Measurements from ENCODE around the gene GNAT3.

GNAT3 gene

DNA sequence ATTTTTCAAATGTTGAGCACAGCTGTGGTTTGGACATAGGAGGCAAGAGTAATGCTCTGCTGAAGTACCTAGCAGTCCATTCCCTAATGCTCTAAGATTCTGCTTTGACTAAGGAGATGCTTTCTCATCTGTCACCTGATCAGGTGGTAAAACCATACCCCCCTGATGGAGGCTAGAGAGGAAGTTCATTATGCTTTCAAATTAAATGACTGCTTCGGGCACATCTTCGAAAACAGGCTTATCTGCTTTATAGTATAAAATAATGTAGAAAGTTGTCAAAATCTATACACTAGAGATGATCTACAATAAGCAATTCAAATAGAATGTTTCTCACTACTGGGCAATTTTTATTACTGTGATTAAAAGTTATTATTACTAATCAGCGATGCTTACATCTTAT, at the start of gene GNAT3:
GNAT3 (minus strand) TSS at position 101 of the 400 bp plus-strand sequence. CDS start 138 bp downstream, outside the sequence.
- no peak for DNase-seq

DNA sequence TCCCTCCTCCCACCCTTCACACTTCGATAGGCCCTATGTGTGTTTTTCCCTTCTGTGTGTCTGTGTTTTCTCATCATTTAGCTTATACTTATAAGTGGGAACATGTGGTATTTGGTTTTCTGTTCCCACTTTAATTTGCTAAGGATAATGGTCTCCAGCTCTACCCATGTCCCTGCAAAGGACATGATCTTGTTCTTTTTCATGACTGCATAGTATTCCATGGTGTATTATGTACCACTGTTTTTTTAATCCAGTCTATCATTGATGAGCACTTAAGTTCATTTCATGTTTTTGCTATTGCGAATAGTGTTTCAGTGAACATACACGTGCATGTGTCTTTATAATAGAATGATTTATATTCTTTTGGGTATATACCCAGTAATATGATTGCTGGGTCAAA, 46.3 kb upstream of the GNAT3 start:
- DNase-seq, result no peak

GRCh38 chr7:80552031-80552694, 40.3 kb upstream of the GNAT3 start:
- no peak for DNase-seq

DNA sequence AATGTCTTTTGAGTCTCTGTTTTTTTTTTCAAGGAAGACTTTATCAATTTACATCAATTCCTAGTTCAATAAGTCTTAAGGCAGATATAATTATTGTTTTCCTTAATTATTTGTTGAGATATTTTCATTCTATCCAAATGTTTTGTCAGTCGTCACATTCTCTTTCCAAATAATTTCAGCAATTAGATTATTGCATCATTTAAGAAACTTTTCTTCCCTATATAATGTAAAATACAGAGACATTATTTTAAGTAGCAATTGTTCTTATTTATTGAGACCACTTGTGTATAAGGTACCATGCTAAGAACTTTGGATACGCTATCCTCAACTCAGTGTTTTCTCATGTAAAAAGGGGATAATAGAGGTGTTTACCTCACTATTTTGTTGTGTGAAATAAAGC, 38.1 kb upstream of the GNAT3 start:
- no peak for DNase-seq

DNA sequence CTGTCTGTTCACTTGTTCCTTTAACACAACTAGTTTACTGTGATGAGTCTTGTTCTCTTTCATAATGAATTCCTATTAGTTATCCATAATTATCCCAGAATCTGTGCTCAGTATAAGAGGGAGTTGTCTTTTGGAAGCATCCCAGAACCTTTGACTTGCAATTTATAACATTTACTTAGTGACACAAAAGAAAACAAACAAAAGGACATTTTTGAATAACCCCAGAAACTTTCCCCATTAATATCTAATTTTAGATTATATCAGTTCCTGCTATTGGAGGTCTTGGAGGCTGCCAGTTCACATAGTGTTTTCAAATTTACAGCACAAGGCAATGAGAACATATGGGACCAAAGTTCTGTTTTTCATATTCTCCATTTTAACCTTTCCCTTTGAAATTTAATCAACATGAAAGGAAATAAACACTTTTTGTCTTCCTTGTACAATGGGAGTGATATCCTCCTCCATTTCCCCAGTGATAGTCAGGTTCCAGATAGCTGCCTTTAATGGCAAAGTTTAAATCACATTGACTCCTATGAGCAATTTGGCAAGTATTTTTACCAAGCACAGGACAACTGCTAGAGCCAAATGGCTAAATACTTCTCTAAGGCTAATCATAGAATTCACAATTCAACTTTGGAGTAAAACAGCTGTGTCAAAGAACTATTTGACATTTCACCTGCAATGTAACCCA, 37.1 kb upstream of the GNAT3 start:
- no peak for DNase-seq

GRCh38 chr7:80542398-80542797, 30.5 kb upstream of the GNAT3 start:
- no peak for DNase-seq

DNA sequence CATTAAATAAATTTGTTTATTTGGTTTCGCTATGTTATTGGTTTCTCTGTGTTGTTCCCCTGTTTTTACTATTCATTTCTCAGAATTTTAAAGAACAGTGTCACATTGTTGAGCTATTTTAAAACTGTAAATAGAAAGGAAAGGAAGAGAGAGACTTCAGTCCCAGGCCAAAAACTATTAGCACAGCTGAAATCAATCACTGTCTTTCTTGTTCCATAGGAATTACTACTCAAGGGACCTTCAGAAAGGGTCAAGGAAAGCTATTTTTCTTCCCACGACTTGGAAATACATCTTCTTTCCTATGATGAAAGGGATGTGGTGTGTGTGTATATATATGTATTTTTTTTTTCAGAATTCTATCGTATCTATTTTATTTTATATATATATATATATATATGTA, 29.0 kb upstream of the GNAT3 start:
- no peak for DNase-seq

DNA sequence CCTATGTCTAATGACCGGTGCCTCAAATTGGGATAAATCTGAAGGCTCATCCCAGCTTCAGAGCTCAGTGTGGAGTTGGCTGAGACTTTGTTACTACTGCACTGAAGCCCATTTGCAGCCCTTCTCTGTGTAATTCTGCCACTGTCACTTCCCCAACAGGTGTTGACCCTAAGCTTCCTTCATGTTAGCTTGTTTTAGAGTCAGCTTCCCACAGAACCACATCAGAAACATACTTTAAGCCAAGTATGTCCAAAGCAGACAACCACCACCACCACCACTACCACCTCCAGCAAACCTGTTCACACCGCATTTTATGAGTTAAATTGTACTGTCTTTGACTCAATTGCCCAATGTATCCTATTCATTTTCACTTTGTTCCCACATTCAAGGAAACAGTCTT, 25.2 kb upstream of the GNAT3 start:
- DNase-seq, result no peak

DNA sequence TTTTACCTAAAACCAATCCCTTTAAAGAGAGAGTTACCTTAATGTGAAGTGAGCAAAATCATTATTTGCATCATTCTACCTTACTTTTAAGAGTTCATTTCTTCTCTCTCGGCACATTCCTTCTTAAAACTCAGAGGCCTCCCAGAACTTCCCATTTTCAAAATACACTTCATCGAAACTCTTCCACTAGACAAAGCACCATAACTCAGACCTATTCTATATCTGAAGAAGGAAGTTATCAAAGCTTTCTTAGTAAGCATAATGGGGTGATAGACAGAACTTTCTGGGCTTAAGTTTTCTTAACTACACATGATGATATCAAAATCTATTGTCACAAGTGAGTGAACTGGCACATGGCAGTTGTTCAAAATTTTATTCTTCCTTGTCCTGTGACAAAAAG, 24.6 kb upstream of the GNAT3 start:
- no peak for DNase-seq

- DNase-seq, result no peak
These were observed 21.4 kb upstream of the GNAT3 start for GRCh38 chr7:80533287-80533686.

GRCh38 chr7:80532153-80532552, 20.3 kb upstream of the GNAT3 start:
- DNase-seq, result no peak

DNA sequence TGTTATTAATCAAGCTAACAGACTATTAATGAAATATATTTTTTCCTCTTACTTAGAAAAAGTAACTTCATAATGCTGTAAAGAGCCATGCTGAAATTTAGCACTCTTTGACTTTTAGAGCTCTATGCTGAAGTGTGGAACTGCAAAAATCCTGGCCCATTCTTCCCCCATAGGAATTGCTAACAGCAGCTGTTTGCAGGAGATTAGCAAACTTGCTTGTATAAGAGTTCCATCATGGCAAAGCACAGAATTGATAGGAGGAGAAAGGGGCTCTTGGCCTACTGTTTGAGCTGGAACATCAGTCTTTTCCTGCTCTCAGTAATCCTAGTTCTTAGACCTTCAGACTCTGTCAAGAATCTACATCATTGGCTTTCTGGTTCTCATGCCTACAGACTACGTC, 18.3 kb upstream of the GNAT3 start:
- DNase-seq, result no peak

DNA sequence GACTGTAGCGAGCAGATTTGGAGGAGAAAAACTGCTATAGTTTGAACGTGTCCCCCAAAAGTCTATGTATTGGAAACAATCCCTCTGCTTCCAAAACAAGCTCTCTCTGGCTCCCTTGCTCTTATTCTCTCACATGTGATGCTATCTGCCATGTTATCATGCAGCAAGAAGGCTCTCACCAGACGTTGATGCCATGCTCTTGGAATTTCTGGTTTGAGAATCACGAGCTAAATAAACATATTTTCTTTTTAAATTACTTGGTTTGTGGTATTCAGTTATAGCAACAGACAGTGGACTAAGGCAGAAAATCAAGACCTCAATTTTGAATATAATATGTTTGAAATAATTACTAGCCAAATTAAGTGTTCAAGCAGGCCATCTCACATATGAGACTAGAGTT, 17.5 kb upstream of the GNAT3 start:
- DNase-seq, result no peak

- no peak for DNase-seq
These were observed 16.8 kb upstream of the GNAT3 start for GRCh38 chr7:80528689-80529088.

- no peak for DNase-seq
These were observed 14.6 kb upstream of the GNAT3 start for GRCh38 chr7:80526472-80526871.

DNA sequence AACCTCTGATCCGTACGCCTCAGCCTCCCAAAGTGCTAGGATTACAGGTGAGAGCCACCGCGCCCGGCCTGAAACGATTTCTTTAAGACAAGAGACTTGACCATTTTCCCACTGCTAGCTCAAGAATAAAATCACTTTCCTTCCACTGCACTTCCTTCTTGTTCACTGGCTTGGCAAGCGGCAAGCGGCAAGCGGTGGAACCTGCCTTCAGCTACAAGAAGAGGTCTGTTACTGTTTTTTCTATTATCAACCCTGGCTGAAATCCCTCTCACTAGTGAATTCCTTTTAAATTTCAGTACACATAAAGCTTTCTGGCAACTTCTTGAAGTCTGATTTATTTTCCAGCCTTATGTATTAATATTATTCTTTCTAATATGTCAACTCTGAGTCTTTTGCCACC, 12.8 kb upstream of the GNAT3 start:
- no peak for DNase-seq

GRCh38 chr7:80521809-80522208, 9.9 kb upstream of the GNAT3 start:
- DNase-seq, result no peak

- DNase-seq, result no peak
These were observed 8.3 kb upstream of the GNAT3 start for GRCh38 chr7:80520199-80520598.

DNA sequence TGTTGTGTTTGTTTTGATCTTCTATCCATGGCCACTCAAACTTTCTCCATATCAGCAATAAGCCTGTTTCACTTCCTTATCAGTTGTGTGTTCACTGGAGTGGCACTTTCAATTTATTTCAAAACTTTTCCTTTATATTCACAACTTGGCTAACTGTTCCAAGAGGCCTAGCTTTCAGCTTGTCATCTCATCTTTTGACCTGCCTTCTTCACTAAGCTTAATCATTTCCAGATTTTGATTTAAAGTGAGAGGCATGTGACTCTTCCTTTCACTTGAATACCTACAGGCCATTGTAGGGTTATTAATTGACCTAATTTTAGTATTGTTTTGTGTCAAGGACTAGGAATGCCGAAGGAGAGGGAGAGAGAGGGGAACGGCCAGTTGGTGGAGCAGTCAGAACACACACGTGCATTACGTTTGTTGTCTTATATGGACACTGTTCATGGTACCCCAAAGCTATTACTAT, 5.5 kb upstream of the GNAT3 start:
- DNase-seq, result no peak

GRCh38 chr7:80515298-80515697, 3.4 kb upstream of the GNAT3 start:
- DNase-seq, result no peak

GRCh38 chr7:80510021-80510420, 1.8 kb downstream of the GNAT3 start:
- DNase-seq, result no peak

DNA sequence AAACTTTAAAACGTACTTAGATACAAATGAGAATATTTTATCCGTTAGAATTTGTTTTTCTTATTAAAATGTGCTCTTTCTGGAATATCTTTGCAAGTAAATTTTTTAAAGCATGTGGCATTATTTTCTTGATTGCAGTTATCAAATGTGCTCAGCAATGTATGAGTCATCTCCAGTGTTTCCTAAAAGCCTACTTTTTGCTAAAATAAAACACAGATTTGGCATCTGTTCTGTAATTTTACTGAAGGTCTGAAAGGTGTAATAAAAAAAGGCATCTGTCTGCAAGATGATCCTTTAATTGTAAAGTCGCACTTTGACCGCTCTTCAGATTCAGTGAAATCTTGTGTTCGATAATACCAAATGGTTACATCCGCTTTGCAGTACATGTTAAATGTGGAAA, 3.4 kb downstream of the GNAT3 start:
- DNase-seq, result no peak

GRCh38 chr7:80505900-80506500, 5.9 kb downstream of the GNAT3 start:
- no peak for DNase-seq

DNA sequence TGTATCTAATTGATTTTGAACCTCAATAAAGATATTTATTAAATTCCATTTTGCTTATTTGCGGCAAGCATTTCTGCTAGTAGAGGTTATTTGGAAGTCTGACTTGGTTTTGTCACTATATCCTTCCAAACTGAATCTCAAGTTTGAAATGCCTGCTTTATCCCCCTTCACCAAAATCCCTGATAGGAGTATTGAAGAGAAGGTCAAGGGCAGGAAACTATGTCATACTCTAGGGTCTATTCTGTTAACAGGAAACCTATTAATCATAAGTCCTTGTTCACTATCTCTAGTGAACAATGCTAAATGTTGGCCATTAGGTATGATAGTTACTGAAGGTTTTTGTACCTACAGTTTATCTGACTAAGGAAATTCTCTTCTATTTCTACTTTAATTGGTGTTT, 11.5 kb downstream of the GNAT3 start:
- no peak for DNase-seq
